H1 (cell line): ENCODE measurements around the gene RASGRP4.

Experiments used
- BRCA1 ChIP-seq: IDR thresholded peaks from 2 replicates; pipeline ENCODE4 v1.6.1; 2012; ENCODE audit warnings: low read depth, low read length, improper control_type of control experiment
- CTCF ChIP-seq, 3 experiments: IDR thresholded peaks; 1 replicate in 2 of 3; 2 replicates in 1 of 3; pipeline versions ENCODE4 v1.5.1 to v1.6.1; 2011; ENCODE audit warnings: low read length in 3 of 3, mild to moderate bottlenecking in 3 of 3, inconsistent platforms in 2 of 3, low read depth in 1 of 3, moderate library complexity in 1 of 3; ENCODE audit not compliant: insufficient read depth in 1 of 3; ENCODE audit errors: control extremely low read depth in 1 of 3
- EP300 ChIP-seq, 2 experiments: IDR thresholded peaks; 1 replicate in 1 of 2; 2 replicates in 1 of 2; pipeline ENCODE4 v1.6.1; 2011 to 2012; ENCODE audit warnings: low read depth in 2 of 2, low read length in 2 of 2, mild to moderate bottlenecking in 2 of 2, borderline replicate concordance in 1 of 2, inconsistent platforms in 1 of 2, moderate library complexity in 1 of 2
- JUN ChIP-seq: IDR thresholded peaks from 2 replicates; pipeline ENCODE4 v1.6.1; 2011; ENCODE audit warnings: low read depth, mild to moderate bottlenecking, improper control_type of control experiment, low read length
- POLR2A ChIP-seq, 2 experiments: IDR thresholded peaks; 1 replicate in 1 of 2; 2 replicates in 1 of 2; pipeline ENCODE4 v1.6.1; 2011; ENCODE audit warnings: low read depth in 2 of 2, low read length in 2 of 2, mild to moderate bottlenecking in 2 of 2; ENCODE audit errors: control extremely low read depth in 1 of 2
- SIN3A ChIP-seq, 2 experiments: IDR thresholded peaks in 1 of 2; conservative IDR thresholded peaks in 1 of 2; 2 replicates each; pipeline ENCODE4 v1.6.1; 2011 to 2012; ENCODE audit warnings: low read length in 2 of 2, improper control_type of control experiment in 1 of 2, low read depth in 1 of 2, mild to moderate bottlenecking in 1 of 2
- YY1 ChIP-seq: IDR thresholded peaks from 2 replicates; pipeline ENCODE4 v1.6.1; 2011; ENCODE audit warnings: low read depth, mild to moderate bottlenecking, low read length

GRCh38 chr19:38455031-38455430 lies 29.0 kb upstream of the RASGRP4 start:
- TF ChIP-seq EP300 (IDR thresholded peaks at IDR 0.05; ENCODE audit: borderline replicate concordance in 1 of 2, low read depth in 2 of 2, low read length in 2 of 2) (no peak), BRCA1 (no peak), POLR2A (IDR thresholded peaks at IDR 0.05; ENCODE audit: control extremely low read depth in 1 of 2, low read depth in 2 of 2, low read length in 2 of 2) (no peak), SIN3A (conservative IDR thresholded peaks at IDR 0.05 in 1 of 2, IDR thresholded peaks at IDR 0.05 in 1 of 2; ENCODE audit: low read depth in 1 of 2, low read length in 2 of 2) (0 out of 4 replicates have a peak, but pooled peaks of 1 of the 2 experiments have one; percentile 18), CTCF (IDR thresholded peaks at IDR 0.05; ENCODE audit: control extremely low read depth in 1 of 3, insufficient read depth in 1 of 3, low read depth in 1 of 3, low read length in 3 of 3) (no peak), YY1 (no peak), JUN (no peak)
